Peyer's patch (tissue), 4 donors: Measurements from ENCODE around the gene MGST2. TPM values are rescaled to one million over a fixed set of nuclear protein-coding genes. Genes with fewer than 3 reads are reported as not detected.

Source experiments
- DNase-seq, 3 donors: peaks; one replicate each; pipeline ENCODE4 v3.0.0-alpha.2; 2017 to 2019
- H3K27ac ChIP-seq, 4 donors: fragments of 200-600 bp; sonication (generic); one replicate each; pipeline ENCODE4 v1.5.1; 2016 to 2019
- H3K27me3 ChIP-seq, 2 donors: fragments of 200-600 bp; sonication (generic); one replicate each; pipeline ENCODE4 v1.5.1; 2019
- H3K36me3 ChIP-seq, 3 donors: fragments of 200-600 bp; sonication (generic); one replicate each; pipeline ENCODE4 v1.5.1; 2016 to 2019
- H3K4me1 ChIP-seq, 4 donors: fragments of 200-600 bp; sonication (generic); one replicate each; pipeline ENCODE4 v1.5.1; 2016 to 2019
- H3K4me3 ChIP-seq, 4 donors: fragments of 200-600 bp; sonication (generic); 1 replicate in 3 of 4; 2 replicates in 1 of 4; pipeline ENCODE4 v1.5.1; 2016 to 2019; ENCODE audit warnings: mild to moderate bottlenecking in 1 of 4
- H3K9me3 ChIP-seq, 4 donors: fragments of 200-600 bp; sonication (generic); one replicate each; pipeline ENCODE4 v1.5.1; 2016 to 2019; ENCODE audit warnings: mild to moderate bottlenecking in 1 of 4
- POLR2A ChIP-seq, 2 donors: fragments of 450-650 bp; IDR thresholded peaks; one replicate each; pipeline ENCODE4 v1.5.1; 2017; ENCODE audit warnings: antibody characterized with exemption in 2 of 2, mild to moderate bottlenecking in 2 of 2, moderate library complexity in 2 of 2
- total RNA-seq, 4 donors: library from RNA; depleted of rRNA; stranded (reverse); fragments of >200 nt; gene quantifications; one replicate each; pipeline ENCODE4 v1.1.0, GENCODE V29; 2016
- TF ChIP-seq, protein P1 (sequence below), 6 experiments: fragments of 450-650 bp in 4 of 6; fragments of 200-600 bp in 2 of 6; sonication (generic) in 1 of 6; IDR thresholded peaks; one replicate each; pipeline ENCODE4 v1.5.1; 2017 to 2019; ENCODE audit warnings: antibody characterized with exemption in 6 of 6, mild to moderate bottlenecking in 3 of 6, moderate library complexity in 1 of 6

The MGST2 gene
- total RNA-seq, 4 donors from 2014 or later, result 21.5 to 137 (median 83.4) TPM

DNA sequence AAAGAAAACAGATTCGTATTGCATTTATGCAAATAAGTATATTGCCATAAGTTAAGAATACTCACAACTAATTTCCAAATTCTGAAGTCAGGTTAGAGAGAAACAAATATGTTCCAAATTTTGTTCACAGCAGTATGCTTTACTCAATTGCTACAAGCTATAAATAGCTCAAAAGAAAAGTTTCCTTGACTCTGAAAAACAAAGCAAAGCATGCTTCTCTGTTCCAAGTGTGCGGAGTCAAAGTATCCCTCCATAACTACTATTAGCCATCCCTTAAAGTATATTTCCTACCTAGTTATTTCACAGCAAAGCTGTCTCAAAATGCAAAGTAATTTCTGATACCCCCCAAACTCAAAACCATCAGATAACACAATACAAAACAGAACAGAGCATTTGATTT is 47.3 kb downstream of the MGST2 start:
- DNase-seq, result no peak
- H3K27me3 ChIP-seq, result no peaks in the 10 kb centered on the region
- H3K27ac ChIP-seq, result no peak overlapping the region
- TF ChIP-seq, protein P1, sequence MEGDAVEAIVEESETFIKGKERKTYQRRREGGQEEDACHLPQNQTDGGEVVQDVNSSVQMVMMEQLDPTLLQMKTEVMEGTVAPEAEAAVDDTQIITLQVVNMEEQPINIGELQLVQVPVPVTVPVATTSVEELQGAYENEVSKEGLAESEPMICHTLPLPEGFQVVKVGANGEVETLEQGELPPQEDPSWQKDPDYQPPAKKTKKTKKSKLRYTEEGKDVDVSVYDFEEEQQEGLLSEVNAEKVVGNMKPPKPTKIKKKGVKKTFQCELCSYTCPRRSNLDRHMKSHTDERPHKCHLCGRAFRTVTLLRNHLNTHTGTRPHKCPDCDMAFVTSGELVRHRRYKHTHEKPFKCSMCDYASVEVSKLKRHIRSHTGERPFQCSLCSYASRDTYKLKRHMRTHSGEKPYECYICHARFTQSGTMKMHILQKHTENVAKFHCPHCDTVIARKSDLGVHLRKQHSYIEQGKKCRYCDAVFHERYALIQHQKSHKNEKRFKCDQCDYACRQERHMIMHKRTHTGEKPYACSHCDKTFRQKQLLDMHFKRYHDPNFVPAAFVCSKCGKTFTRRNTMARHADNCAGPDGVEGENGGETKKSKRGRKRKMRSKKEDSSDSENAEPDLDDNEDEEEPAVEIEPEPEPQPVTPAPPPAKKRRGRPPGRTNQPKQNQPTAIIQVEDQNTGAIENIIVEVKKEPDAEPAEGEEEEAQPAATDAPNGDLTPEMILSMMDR (IDR thresholded peaks at IDR 0.05), result no peak
- TF ChIP-seq POLR2A (IDR thresholded peaks at IDR 0.05), result no peak
- no peaks in the 10 kb centered on the region for H3K9me3 ChIP-seq
- peaks cover 0 to 9% (median 0%) of the 10 kb centered on the region in 3 donors for H3K36me3 ChIP-seq
- H3K4me1 ChIP-seq, result no peaks in the 10 kb centered on the region
- H3K4me3 ChIP-seq, result no peak overlapping the region

DNA sequence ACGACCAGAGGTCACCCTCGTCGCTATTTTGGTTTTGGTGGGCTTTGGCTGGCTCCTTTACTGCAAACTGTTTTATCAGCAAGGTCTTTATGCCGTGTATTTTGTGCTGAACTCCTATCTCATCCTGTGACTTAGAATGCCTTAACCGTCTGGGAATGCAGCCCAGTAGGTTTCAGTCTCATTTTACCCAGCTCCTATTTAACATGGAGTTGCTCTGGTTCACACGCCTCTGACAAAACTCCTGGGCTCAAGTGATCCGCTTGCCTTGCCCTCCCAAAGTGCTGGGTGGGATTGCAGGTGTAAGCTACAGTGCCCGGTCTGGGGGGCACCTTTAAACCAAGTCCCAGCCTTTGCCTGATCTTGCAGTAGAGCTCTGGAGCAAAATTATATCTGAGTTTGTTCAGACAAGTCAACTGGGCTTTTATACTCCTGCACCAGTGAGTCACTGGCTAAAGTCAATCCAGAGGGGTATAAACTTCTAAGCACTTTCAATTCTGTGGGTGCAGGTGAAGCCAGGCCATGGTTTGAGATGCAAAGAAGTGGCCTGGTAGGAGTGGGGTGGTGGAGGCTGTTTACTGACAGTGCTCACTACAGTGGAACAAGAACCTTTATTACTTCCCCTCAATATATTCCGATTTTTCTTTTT is 50.2 kb downstream of the MGST2 start:
- Histone ChIP-seq H3K9me3 (no peaks in the 10 kb centered on the region), H3K27me3 (no peaks in the 10 kb centered on the region), H3K4me3 (no peak overlapping the region), H3K4me1 (no peaks in the 10 kb centered on the region), H3K27ac (no peak overlapping the region), H3K36me3 (peaks cover 0 to 29% (median 0%) of the 10 kb centered on the region in 3 donors)
- TF ChIP-seq, protein P1 (IDR thresholded peaks at IDR 0.05), result no peak
- no peak for TF ChIP-seq POLR2A (IDR thresholded peaks at IDR 0.05)
- no peak for DNase-seq

DNA sequence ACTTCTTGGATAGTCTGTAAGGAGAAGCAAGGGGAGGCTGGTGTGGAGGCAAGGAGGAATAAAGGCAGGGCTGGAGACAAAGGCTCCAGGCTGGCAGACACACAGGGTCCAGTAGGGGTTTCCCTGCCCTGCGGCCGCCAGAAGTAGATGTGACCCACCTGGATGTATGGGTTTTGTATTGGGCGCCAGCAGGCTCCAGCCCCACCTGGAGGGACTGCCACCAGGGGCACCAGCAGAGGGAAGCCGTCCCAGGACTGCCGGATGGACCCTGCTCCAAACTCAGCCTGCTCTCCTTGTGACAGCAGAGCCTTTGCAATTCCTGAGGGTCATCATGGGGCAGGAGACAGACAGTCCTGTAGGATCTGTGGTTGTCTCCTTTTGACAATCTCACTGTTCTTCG is 52.7 kb downstream of the MGST2 start:
- Histone ChIP-seq H3K9me3 (no peaks in the 10 kb centered on the region), H3K27me3 (no peaks in the 10 kb centered on the region), H3K4me1 (no peaks in the 10 kb centered on the region), H3K4me3 (no peak overlapping the region), H3K36me3 (peaks cover 0 to 29% (median 0%) of the 10 kb centered on the region in 3 donors), H3K27ac (no peak overlapping the region)
- no peak for DNase-seq
- no peak for TF ChIP-seq POLR2A (IDR thresholded peaks at IDR 0.05)
- TF ChIP-seq, protein P1 (IDR thresholded peaks at IDR 0.05), result no peak

DNA sequence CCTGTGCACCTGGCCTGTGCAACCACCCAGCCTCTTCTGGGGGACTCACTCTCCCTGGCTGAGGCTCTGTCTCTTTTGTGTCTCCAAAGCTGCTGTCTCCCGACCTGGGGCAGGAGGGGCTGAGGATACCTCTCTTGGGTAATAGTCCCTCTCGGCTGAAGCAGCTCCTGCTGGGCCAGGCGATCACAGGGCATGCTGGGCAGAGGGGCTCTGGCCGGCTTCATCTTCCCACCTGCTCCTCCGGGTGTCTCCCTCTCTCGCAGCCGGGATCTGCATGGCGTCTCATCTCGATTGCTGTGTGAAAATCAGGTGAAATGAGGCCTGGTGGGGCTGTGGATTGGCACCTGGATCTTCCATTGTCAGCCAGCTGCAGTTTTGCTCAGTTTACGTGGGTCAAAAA is 53.2 kb downstream of the MGST2 start:
- H3K9me3 ChIP-seq, result no peaks in the 10 kb centered on the region
- no peaks in the 10 kb centered on the region for H3K27me3 ChIP-seq
- H3K27ac ChIP-seq, result no peak overlapping the region
- no peaks in the 10 kb centered on the region for H3K4me1 ChIP-seq
- peaks cover 0 to 29% (median 0%) of the 10 kb centered on the region in 3 donors for H3K36me3 ChIP-seq
- H3K4me3 ChIP-seq, result no peak overlapping the region
- DNase-seq, result no peak
- TF ChIP-seq, protein P1 (IDR thresholded peaks at IDR 0.05), result no peak
- TF ChIP-seq POLR2A (IDR thresholded peaks at IDR 0.05), result no peak

DNA sequence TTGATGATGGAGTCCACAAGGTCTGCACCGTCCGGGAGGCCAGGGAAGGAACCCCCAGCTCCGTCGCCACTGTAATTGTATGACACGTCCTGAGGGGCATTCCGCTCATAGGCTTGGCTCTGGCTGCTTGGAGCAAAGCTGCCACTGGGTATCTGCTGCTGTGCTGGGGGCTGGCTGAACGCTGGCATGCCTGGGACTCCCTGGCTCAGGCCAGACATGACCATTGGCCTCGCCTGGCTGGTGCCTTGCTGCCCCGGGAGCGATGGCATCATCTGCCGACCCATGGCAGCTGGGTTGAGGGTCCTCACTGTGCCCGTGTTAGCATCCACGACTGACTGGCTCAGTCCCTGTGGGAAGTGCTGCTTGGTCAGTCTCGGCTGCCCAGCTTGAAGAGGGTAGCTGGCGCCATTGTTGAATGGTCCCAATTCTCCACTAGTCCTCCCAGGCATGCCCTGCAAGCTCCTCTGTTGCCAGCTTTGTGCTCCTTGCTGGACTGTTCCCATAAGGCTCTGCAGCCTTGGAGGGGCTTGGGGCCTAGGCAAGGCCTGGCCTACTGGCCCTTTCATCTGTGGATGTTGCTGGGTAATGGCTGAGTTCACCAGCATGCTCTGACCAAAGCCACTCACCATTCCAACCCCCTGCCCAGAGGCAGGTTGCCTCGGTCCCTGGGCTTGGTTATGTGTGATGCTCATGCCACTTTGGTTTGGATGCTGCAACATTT is 53.9 kb downstream of the MGST2 start:
- TF ChIP-seq POLR2A (IDR thresholded peaks at IDR 0.05), result no peak
- TF ChIP-seq, protein P1 (IDR thresholded peaks at IDR 0.05), result no peak
- H3K4me1 ChIP-seq, result no peaks in the 10 kb centered on the region
- DNase-seq, result no peak
- no peak overlapping the region for H3K4me3 ChIP-seq
- H3K9me3 ChIP-seq, result no peaks in the 10 kb centered on the region
- no peak overlapping the region for H3K27ac ChIP-seq
- peaks cover 0 to 22% (median 0%) of the 10 kb centered on the region in 3 donors for H3K36me3 ChIP-seq
- no peaks in the 10 kb centered on the region for H3K27me3 ChIP-seq
